Measurements from ENCODE around the gene FAM117A.

FAM117A gene

GRCh38 chr17:49707608-49708514 is 56.1 kb downstream of the FAM117A start, which contains the start of gene SLC35B1:
SLC35B1 (minus strand) TSS chr17:49707964; CDS start chr17:49707833, 131 bp downstream.
- peak; percentile 99 for DNase-seq (ENCODE audit: low spot score)

DNA sequence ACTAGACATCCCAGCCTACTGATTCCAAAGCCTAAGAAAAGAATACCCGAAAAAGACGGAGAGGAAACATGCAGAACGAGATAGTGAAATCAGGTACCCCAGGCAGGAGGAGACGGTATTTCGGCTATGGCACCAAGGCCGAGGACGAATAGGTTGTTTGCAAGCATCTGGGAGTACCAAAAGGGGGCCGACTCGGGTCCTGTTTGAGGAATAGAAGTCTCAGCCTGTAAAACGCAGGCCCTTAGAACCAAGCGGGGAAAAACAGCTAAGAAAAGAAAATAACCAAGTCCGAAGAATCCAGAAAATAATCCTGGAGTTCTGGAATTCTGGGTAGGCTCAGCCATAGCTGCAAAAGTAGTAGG is 56.7 kb downstream of the FAM117A start:
- peak; percentile 40 for DNase-seq (ENCODE audit: low spot score)

DNA sequence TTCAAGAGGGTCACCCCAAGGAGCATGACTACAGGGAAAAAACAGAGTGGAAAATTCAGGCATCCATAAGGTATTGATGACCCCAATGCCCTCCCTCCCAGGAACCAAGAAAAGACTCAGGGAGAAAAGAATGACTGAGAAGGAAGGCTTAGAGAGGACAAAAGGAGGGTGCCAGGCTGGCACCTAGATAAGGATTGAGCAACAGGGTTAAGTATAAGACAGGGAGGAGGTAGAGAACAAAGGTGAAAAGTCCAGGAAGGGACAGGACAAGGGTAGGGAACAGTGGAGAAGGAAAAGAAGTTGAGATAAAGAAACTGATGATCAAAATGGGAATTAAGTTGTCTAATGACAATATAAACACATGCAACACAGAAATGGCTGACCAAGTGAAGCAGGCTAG is 58.7 kb downstream of the FAM117A start:
- no peak for DNase-seq (ENCODE audit: low spot score)

DNA sequence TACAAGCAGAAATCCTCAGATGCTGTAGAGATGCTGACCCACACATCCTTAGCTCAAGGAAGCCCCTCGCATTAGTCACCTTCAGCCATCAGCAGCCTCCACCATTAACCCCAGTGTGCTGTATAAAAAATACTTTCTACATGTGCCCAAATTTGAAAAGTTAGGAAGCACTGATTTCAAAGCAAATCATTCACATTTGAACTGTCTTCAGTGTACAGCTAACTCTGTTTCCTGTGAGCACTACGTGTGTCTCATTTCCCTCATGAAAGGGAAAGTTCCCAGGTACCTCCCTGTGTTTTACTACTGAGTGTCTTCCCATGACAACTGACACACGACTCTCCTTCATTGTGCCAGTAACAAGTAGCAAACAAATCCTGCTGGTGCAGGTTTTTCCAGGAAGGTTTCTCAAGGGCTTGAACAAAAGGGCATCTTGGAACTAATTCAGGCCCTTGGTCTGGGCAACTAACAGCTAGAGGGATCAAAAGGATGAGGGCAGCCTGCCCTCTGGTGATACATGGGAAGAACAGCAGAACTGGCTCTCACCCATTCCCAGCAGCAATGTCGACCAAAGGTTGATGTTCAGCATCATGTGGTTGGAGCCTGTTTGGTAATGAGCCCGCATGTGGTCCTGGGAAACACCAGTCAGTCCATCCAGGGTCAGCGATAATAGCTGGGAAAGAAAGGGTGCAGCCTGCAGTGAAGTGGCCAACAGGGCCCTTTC is 60.2 kb downstream of the FAM117A start:
- peak; percentile 50 for DNase-seq (ENCODE audit: low spot score)

GRCh38 chr17:49700960-49701359 is 63.0 kb downstream of the FAM117A start:
- no peak for DNase-seq (ENCODE audit: low spot score)

- no peak for DNase-seq (ENCODE audit: low spot score)
Measured at GRCh38 chr17:49699966-49700575, 63.9 kb downstream of the FAM117A start.

- no peak for DNase-seq (ENCODE audit: low spot score)
Measured at GRCh38 chr17:49698005-49698404, 65.9 kb downstream of the FAM117A start.

DNA sequence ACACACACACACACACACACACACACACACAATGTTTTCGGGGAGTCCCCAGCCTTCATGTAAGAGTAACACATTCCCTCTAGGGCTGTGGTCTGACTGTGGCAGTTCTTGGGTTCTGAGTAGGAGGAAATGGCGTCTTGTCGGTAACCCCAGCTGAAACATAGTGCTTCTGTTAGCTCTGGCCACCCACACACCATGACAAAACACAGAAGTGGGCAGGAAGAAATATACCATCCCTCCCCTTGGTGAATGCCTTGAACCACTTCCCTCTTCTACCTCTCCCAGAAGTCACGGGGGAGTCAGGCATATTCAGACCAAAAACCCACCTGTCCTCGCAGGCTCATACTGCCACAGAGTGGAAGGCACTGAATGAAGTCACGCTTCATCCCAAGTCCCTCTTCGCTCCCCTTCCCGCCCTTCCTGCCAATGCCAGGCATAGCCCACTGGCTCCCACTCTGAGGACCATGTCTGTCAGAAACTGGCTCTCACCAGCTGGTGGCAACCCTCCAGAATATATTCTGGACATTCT is 67.6 kb downstream of the FAM117A start:
- DNase-seq (ENCODE audit: low spot score), result no peak

- no peak for DNase-seq (ENCODE audit: low spot score)
Measured at GRCh38 chr17:49695698-49696232, 68.2 kb downstream of the FAM117A start.

DNA sequence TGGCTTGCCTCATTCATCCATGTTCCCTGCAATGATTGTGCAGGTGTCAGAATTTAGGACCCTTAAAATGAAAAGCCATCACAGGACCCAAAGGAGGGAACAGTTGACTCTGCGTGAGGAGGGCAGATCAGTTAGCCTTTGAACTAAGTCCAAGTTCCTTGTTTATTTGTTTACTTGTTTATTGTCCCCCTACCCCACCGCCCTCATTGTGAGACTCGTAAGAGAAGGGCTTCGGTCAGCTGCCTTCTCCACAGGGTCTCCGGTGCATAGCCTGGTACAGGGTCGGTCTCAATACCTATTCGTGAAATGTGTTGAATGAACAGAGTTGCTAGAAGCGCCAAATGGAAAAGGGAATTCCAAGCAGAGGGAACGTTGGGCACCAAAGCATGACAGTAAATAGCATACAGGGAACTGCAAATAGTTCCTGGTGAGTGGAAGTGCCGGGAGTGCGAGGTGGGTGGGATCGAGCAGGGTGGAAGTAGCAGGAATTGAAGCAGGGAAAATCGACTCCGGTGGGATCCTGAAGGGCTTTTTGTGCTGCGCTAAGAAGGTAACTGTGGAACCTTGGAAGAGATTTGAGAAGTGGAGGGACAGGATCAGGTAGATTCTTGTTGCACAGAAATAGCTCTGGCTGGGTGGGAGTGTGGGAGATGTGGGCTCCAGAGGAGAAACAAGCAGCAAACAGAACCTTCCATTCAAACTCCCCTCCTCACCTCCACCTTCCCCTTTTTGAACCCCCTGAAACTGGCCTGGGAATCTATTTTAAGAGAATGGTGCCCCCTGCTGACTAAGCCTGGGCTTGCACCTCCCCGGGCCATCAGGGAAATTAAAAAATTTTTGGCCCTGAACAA is 68.9 kb downstream of the FAM117A start:
- peak; percentile 72 for DNase-seq (ENCODE audit: low spot score)

DNA sequence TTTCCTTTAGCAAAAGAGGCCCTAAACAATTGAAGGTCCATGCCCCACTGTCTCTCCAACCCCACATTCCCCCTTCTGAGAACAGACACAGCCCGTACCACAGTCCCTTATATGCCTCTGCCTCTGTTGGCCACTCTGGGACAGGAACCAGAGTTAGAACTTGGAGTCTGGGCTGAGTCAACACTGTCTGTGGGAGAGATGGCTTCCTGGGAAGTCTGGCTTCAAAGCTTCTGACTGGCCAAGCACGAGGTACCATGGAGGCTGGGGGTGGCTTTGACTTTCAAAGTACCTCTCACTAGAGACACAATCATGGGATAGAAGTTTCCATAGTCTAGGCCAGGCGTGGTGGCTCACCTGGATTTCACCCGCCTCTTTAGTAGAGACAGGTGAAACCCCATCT is 71.2 kb downstream of the FAM117A start:
- DNase-seq (ENCODE audit: low spot score), result no peak

DNA sequence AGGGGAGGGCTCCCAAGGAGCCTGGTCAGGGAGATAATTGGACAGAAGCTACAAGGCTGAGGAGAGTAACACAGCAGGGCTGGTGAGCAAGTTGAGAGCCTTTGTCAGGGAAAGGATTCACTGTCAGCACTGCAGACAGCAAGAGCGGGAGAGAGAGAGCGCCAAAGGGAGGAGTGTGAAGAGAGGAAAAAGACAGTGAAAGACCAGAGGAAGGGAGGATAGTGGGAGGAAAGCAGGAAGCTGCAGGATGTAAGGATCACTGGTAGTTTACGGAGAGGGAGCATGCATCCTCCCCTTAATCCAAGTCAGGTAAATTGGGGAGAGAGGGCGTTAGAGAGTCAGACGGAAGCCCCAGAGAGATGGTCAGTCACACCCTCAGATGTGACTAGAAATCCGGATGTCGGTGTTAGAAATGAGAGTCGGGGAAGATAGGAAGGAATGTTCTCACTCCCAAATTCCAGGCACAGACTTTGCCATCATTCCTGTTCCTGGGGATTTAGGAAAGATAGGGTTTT is 72.2 kb downstream of the FAM117A start:
- DNase-seq (ENCODE audit: low spot score), result no peak

GRCh38 chr17:49691086-49691676 is 72.8 kb downstream of the FAM117A start:
- DNase-seq (ENCODE audit: low spot score), result no peak

DNA sequence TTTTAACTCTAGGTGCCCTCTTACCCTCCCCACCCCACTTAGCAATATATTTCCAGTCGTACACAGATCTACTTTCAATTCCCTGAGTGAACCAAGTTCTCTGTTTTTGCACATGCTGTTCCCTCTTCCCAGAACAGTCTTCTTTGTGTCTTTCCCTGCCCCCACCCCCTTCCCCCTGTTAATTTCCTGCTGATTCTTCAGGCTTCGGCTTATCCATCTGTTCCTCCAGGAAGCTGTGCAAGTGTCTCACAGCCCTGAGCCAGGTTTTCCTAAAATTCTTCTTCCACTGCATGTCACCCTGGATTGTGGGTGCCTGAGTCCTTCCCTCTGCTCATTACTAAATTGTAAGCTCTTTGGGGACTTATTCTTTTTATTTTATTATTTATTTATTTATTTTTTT is 73.7 kb downstream of the FAM117A start:
- DNase-seq (ENCODE audit: low spot score), result no peak

DNA sequence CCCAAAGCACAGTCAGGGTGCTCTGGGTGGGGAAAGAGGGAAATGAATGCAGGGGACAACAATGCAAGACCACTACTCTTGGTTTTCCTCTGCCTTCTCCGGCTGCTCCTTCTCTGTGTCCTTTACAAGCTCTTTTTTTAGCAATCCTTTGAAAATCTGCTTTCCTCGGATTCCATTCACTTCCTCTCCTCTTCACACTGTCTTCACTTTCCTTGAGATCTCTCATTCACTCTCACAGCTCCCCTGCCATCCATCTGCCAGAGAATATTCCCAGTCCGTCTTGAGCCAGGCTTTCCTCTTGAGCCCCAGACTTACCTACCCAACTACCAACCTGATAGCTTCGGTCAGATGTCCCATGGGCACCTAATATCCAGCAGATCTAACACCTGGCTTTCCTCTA is 75.1 kb downstream of the FAM117A start:
- no peak for DNase-seq (ENCODE audit: low spot score)

DNA sequence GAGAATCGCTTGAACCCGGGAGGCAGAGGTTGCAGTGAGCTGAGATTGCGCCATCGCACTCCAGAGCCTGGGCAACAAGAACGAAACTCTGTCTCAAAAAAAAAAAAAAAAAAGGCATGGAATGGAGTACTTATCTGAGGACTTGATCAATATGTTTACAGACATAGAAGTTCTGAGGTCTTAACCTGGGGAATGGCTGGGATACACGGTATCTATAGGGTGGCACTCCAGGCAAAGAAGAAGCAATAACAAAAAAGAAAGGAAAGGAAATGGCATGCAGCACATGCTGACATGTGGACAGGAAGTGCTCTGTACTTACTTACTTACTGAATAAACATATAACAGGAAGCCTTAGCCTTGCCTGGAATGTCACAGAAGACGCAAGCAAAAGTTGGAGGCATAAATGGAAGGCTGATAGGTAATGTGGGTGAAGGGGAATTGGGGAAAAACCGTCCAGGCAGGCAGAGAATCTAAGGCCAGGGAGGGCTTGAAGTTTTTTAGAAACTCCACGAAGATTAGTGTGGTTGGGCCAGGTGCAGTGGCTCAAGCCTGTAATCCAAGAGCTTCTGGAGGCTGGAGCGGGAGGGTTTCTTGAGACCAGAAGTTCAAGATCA is 75.9 kb downstream of the FAM117A start:
- no peak for DNase-seq (ENCODE audit: low spot score)

DNA sequence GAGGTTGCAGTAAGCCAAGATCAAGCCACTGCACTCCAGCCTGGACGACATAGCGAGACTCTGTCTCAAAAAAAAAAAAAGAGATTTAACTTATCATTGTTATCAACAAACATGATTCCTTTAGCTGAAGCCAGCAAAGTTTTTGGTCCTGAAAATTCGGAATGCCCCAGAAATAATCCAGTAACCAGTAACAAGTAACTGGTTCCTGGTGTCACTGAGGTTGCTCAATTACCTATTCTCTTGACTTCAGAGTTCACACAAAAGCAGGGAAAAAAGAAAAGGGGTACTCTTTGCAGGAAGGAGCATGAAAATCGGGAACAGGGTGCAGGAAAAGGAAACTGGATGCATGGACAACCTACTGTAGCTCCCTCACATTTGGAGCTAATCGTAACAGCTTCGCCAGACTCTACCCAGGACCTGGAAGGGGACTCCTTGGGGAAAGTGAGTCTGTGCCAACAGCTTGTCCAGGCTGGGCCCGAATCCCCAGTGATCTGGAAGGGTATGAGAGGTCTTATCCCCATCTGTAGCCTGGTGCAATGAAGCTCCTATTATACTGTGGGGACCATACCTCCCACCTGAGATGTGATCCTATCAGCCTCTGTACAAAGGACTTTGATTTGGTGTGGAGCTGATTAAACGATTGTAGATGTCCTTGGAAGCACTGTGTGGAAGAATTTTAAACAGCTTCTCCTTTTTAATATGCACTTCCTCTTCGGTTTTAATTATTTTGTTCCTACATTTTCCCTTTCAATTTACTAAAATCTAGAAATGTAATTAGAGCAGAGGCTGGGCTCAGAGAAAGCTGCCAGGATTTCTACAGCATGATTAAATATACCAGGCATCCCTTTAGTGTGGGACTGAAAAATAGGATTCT is 82.6 kb downstream of the FAM117A start:
- DNase-seq (ENCODE audit: low spot score), result no peak

DNA sequence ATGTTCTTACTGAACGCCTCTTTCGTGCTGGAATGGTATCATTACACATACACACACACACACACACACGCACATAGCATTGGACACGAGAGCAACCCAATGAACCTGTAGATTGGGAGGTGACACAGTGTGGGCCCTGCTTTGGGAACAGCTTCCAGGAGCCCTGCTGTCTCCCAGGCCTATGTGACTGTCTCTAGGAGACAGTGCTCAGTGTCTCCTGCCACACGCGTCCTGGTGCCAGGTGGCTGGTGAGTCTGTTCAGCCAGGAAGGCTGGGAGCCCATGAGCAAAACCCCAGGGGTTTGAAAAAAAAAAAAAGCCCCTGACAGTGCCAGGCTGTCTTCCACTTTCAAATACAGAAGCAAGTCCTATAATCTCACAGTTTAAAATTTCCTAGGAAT is 83.6 kb downstream of the FAM117A start:
- DNase-seq (ENCODE audit: low spot score), result no peak
